A549 (cell line): ENCODE data around the gene GTPBP6. TPM values are rescaled to one million over a fixed set of nuclear protein-coding genes. Genes with fewer than 3 reads are reported as not detected.

ENCODE experiments used
- ATAC-seq, 2 experiments: fragments of 200-7000 bp in 1 of 2; fragments of >200 bp in 1 of 2; cut with Nextera tagmentation in 1 of 2; cut with Tn5 transposase in 1 of 2; 3 replicates each; pipeline versions ENCODE4 v1.8.0 to v1.9.1; 2018 to 2020; ENCODE audit warnings: mild to moderate bottlenecking in 1 of 2, moderate library complexity in 1 of 2
- CTCF ChIA-PET: fragments of 300-600 bp; sonication (Branson Sonifier 250); formaldehyde crosslinking; extraction: SDS; loops from one replicate; lab custom pipeline; 2021; ENCODE audit warnings: antibody characterized with exemption, inconsistent platforms; lab: Yijun Ruan, JAX
- POLR2A ChIA-PET: fragments of 350-600 bp; formaldehyde crosslinking; extraction: SDS; loops from one replicate; lab custom pipeline; 2021; ENCODE audit warnings: antibody characterized with exemption, inconsistent platforms; lab: Yijun Ruan, JAX
- DNase-seq, 2 experiments: peaks; one replicate each; pipeline versions ENCODE4 v3.0.0 to v3.0.0-alpha.2; 2011 to 2016; ENCODE audit warnings: low read depth in 1 of 2, low spot score in 1 of 2
- FAIRE-seq: peaks from 2 replicates; lab custom pipeline; 2011; peaks lifted over from hg19 to GRCh38; lab: Jason Lieb, UNC
- H3K27ac ChIP-seq, 2 experiments: fragments of >200 bp; sonication (Bioruptor Twin); formaldehyde crosslinking; 3 replicates each; pipeline ENCODE4 v1.5.1; 2016 to 2017
- H3K4me1 ChIP-seq: fragments of >200 bp; sonication (Bioruptor Twin); formaldehyde crosslinking; 3 replicates; pipeline ENCODE4 v1.6.1; 2016
- H3K4me2 ChIP-seq: fragments of >200 bp; sonication (Bioruptor Twin); formaldehyde crosslinking; 3 replicates; pipeline ENCODE4 v1.6.1; 2016
- H3K4me3 ChIP-seq: fragments of >200 bp; sonication (Bioruptor Twin); formaldehyde crosslinking; 3 replicates; pipeline ENCODE4 v1.5.1; 2016
- H3K9me3 ChIP-seq: fragments of >200 bp; sonication (Bioruptor Twin); formaldehyde crosslinking; 3 replicates; pipeline ENCODE4 v1.6.1; 2016
- BCL3 ChIP-seq: fragments of >200 bp; sonication (Bioruptor Twin); formaldehyde crosslinking; IDR thresholded peaks from 3 replicates; pipeline ENCODE4 v1.6.1; 2016
- CTCF ChIP-seq: fragments of >200 bp; sonication (Bioruptor Twin); formaldehyde crosslinking; IDR thresholded peaks from 3 replicates; pipeline ENCODE4 v1.5.1; 2016
- E2F6 ChIP-seq: IDR thresholded peaks from 2 replicates; pipeline ENCODE4 v1.6.1; 2012; ENCODE audit warnings: low read depth, borderline replicate concordance
- ELK1 ChIP-seq: fragments of 150-350 bp; IDR thresholded peaks from 2 replicates; pipeline ENCODE4 v1.6.1; 2014; ENCODE audit warnings: low read depth, mild to moderate bottlenecking, low read length
- ESRRA ChIP-seq: fragments of 150-350 bp; IDR thresholded peaks from 2 replicates; pipeline ENCODE4 v1.6.1; 2014; ENCODE audit warnings: mild to moderate bottlenecking, low read length, borderline replicate concordance
- FOSL2 ChIP-seq, 2 experiments: fragments of 450-650 bp in 1 of 2; fragments of >200 bp in 1 of 2; sonication (Bioruptor Twin) in 1 of 2; formaldehyde crosslinking; IDR thresholded peaks; 2 replicates each; pipeline versions ENCODE4 v1.5.0 to v1.6.1; 2016 to 2020; ENCODE audit warnings: mild to moderate bottlenecking in 1 of 2, moderate library complexity in 1 of 2
- HDAC2 ChIP-seq: fragments of 200-600 bp; sonication (generic); IDR thresholded peaks from 2 replicates; pipeline ENCODE4 v1.6.1; 2016
- HES2 ChIP-seq: fragments of >200 bp; sonication (Bioruptor Twin); formaldehyde crosslinking; IDR thresholded peaks from 2 replicates; pipeline ENCODE4 v1.6.1; 2016
- HOXB5 ChIP-seq: fragments of 250-450 bp; sonication (Bioruptor Pico); IDR thresholded peaks from 2 replicates; pipeline ENCODE4 v1.5.0; 2020; ENCODE audit warnings: mild to moderate bottlenecking, moderate library complexity
- JUN ChIP-seq, 2 experiments: fragments of >200 bp; sonication (Bioruptor Twin); formaldehyde crosslinking; IDR thresholded peaks; 2 replicates in 1 of 2; 3 replicates in 1 of 2; pipeline ENCODE4 v1.6.1; 2016 to 2017
- JUNB ChIP-seq: fragments of >200 bp; sonication (Bioruptor Twin); formaldehyde crosslinking; IDR thresholded peaks from 2 replicates; pipeline ENCODE4 v1.6.1; 2016
- MAFK ChIP-seq: fragments of 450-650 bp; IDR thresholded peaks from 2 replicates; pipeline ENCODE4 v1.6.1; 2014; ENCODE audit not compliant: partially characterized antibody
- NFE2L2 ChIP-seq: fragments of 150-350 bp; conservative IDR thresholded peaks from 2 replicates; pipeline ENCODE4 v1.6.1; 2014; ENCODE audit warnings: low read length
- NPAS2 ChIP-seq: fragments of 250-450 bp; sonication (Bioruptor Pico); IDR thresholded peaks from 2 replicates; pipeline ENCODE4 v1.8.0; 2022; ENCODE audit warnings: mild to moderate bottlenecking, moderate library complexity, borderline replicate concordance
- PBX3 ChIP-seq: IDR thresholded peaks from 2 replicates; pipeline ENCODE4 v1.6.1; 2012
- POLR2A ChIP-seq: IDR thresholded peaks from 2 replicates; pipeline ENCODE4 v1.6.1; 2012; ENCODE audit warnings: mild to moderate bottlenecking, low read length
- POLR2AphosphoS2 ChIP-seq: conservative IDR thresholded peaks from 2 replicates; pipeline ENCODE4 v1.6.1; 2012; ENCODE audit warnings: low read length, improper control_type of control experiment, inconsistent platforms
- RFX5 ChIP-seq: fragments of 450-650 bp; IDR thresholded peaks from 2 replicates; pipeline ENCODE4 v1.7.1; 2014; ENCODE audit warnings: antibody characterized with exemption, mild to moderate bottlenecking, moderate library complexity
- RNF2 ChIP-seq: fragments of 200-600 bp; sonication (generic); IDR thresholded peaks from 2 replicates; pipeline ENCODE4 v1.6.1; 2016; ENCODE audit warnings: low read depth, mild to moderate bottlenecking, antibody characterized with exemption, moderate library complexity, borderline replicate concordance
- ZSCAN20 ChIP-seq: fragments of 250-450 bp; sonication (Bioruptor Pico); IDR thresholded peaks from 2 replicates; pipeline ENCODE4 v1.8.0; 2022; ENCODE audit warnings: mild to moderate bottlenecking, moderate library complexity
- WGBS: methylation state at CpG from one replicate; pipeline ENCODE4 v1.1.6; 2017; ENCODE audit errors: missing lambda C conversion rate; 5-methylcytosine and 5-hydroxymethylcytosine counted together
- polyA plus RNA-seq, 4 experiments: library from polyadenylated mRNA; depleted of rRNA in 3 of 4; stranded (reverse); fragments of >200 nt; fragmentation: RNase III in 1 of 4; extraction: RNeasy Plus Mini Kit Qiagen cat#74134 plus additional on column Dnase treatment in 1 of 4; gene quantifications; 2 replicates in 3 of 4; 3 replicates in 1 of 4; pipeline ENCODE4 v1.2.3, GENCODE V29; 2011 to 2017

The GTPBP6 gene
- polyA plus RNA-seq, 2 of the 4 experiments (the other 2 are of a cell fraction): 26.0 to 41.2 TPM

- peak; percentile 54 to 65; a peak in 3 of 6 replicates for ATAC-seq
- TF ChIP-seq ELK1: no peak
- TF ChIP-seq BCL3: no peak
- TF ChIP-seq NPAS2 (CRISPR knock-in tag): no peak
- TF ChIP-seq FOSL2 (IDR thresholded peaks at IDR 0.05): no peak
- no peak for TF ChIP-seq FOSL2 (CRISPR knock-in tag; IDR thresholded peaks at IDR 0.05)
- no peak overlapping the region for H3K4me2 ChIP-seq
- no peak overlapping the region for H3K4me3 ChIP-seq
- POLR2A ChIA-PET: no interaction called here
- peak in 1 of 2 experiments; percentile 38 for DNase-seq
- 80% methylated on average over 39 of the region's 48 CpGs for WGBS
- FAIRE-seq: no peak
- peaks cover 21% of the 10 kb centered on the region for H3K9me3 ChIP-seq
- CTCF ChIA-PET: no interaction called here
- H3K27ac ChIP-seq: peak overlapping the region in 1 of 2 experiments; percentile 49; a peak in 1 of 6 replicates
- H3K4me1 ChIP-seq: peaks cover 5% of the 10 kb centered on the region; the same call in 1 of the 3 replicates
These were observed 39.3 kb upstream of the GTPBP6 start for GRCh38 chrX:357693-358471.

- Histone ChIP-seq H3K27ac (no peak overlapping the region), H3K4me2 (no peak overlapping the region), H3K9me3 (peaks cover 19% of the 10 kb centered on the region), H3K4me1 (peaks cover 5% of the 10 kb centered on the region; the same call in 1 of the 3 replicates), H3K4me3 (no peak overlapping the region)
- no peak for TF ChIP-seq PBX3
- no peak for DNase-seq
- FAIRE-seq: no peak
- POLR2A ChIA-PET: no interaction called here
- CTCF ChIA-PET: no interaction called here
- no peak for ATAC-seq
- 92% methylated on average over 14 of the region's 14 CpGs for WGBS
These were observed 38.6 kb upstream of the GTPBP6 start for GRCh38 chrX:357035-357692.

- ATAC-seq: no peak
- no peak for DNase-seq
- Histone ChIP-seq H3K27ac (no peak overlapping the region), H3K4me3 (no peak overlapping the region), H3K9me3 (peaks cover 19% of the 10 kb centered on the region)
- CTCF ChIA-PET: no interaction called here
- no peak for FAIRE-seq
- WGBS: 85% methylated on average over 16 of the region's 17 CpGs
- no peak for TF ChIP-seq ZSCAN20
- TF ChIP-seq JUNB: no peak
- no peak for TF ChIP-seq MAFK
- TF ChIP-seq HOXB5 (CRISPR knock-in tag): no peak
- TF ChIP-seq CTCF: no peak
- TF ChIP-seq FOSL2 (IDR thresholded peaks at IDR 0.05): no peak
- TF ChIP-seq FOSL2 (CRISPR knock-in tag; IDR thresholded peaks at IDR 0.05): no peak
- TF ChIP-seq ESRRA: no peak
- no peak for TF ChIP-seq HES2
- no peak for TF ChIP-seq RFX5
- TF ChIP-seq RNF2: no peak
- TF ChIP-seq HDAC2: no peak
- TF ChIP-seq POLR2AphosphoS2: no peak
- no peak for TF ChIP-seq BCL3
- no peak for TF ChIP-seq POLR2A
- no peak for TF ChIP-seq JUN (IDR thresholded peaks at IDR 0.05)
- no peak for TF ChIP-seq E2F6
- no peak for TF ChIP-seq NFE2L2
- TF ChIP-seq, all 56 proteins: peak for 0
- Histone ChIP-seq H3K4me2 (no peak overlapping the region), H3K4me1 (peaks cover 5% of the 10 kb centered on the region; the same call in 1 of the 3 replicates)
- POLR2A ChIA-PET: no interaction called here
These were observed 37.9 kb upstream of the GTPBP6 start for GRCh38 chrX:356385-357034.
